Endodermal cell (in vitro differentiated cells): ENCODE results near the gene DEUP1. TPM values are rescaled to one million over a fixed set of nuclear protein-coding genes. Genes with fewer than 3 reads are reported as not detected.

Experiments used
- DNase-seq: peaks from one replicate; pipeline ENCODE4 v3.0.0-alpha.2; 2017
- H3K27ac ChIP-seq: 2 replicates; pipeline ENCODE4 v1.5.1; 2013; ENCODE audit warnings: mild to moderate bottlenecking, low read depth, low read length, moderate library complexity
- H3K27me3 ChIP-seq: 2 replicates; pipeline ENCODE4 v1.6.1; 2013; ENCODE audit warnings: mild to moderate bottlenecking, low read length, moderate library complexity; ENCODE audit not compliant: insufficient read depth, control insufficient read depth, poor library complexity, severe bottlenecking
- H3K36me3 ChIP-seq: 2 replicates; pipeline ENCODE4 v1.7.0; 2013; ENCODE audit warnings: mild to moderate bottlenecking, low read length, moderate library complexity; ENCODE audit not compliant: control insufficient read depth, insufficient read depth
- H3K4me1 ChIP-seq: one replicate; pipeline ENCODE4 v1.7.0; 2013; ENCODE audit warnings: low read length; ENCODE audit not compliant: control insufficient read depth, insufficient read depth
- H3K4me3 ChIP-seq: 2 replicates; pipeline ENCODE4 v1.5.1; 2013; ENCODE audit warnings: mild to moderate bottlenecking, low read length, moderate library complexity
- H3K9ac ChIP-seq: 2 replicates; pipeline ENCODE4 v1.6.1; 2013; ENCODE audit warnings: mild to moderate bottlenecking, low read length, moderate library complexity; ENCODE audit not compliant: poor library complexity, severe bottlenecking; ENCODE audit errors: extremely low read depth
- H3K9me3 ChIP-seq: 2 replicates; pipeline ENCODE4 v1.6.1; 2013; ENCODE audit warnings: mild to moderate bottlenecking, low read length, moderate library complexity; ENCODE audit not compliant: control insufficient read depth
- H3K27ac Mint-ChIP-seq: 2 replicates; pipeline ENCODE4 v1.8.0; 2020; ENCODE audit warnings: mixed read lengths
- H3K27me3 Mint-ChIP-seq: 2 replicates; pipeline ENCODE4 v1.8.0; 2021; ENCODE audit warnings: mild to moderate bottlenecking, mixed read lengths; ENCODE audit not compliant: insufficient read depth
- H3K36me3 Mint-ChIP-seq: 2 replicates; pipeline ENCODE4 v1.8.0; 2020; ENCODE audit warnings: low read depth, mixed read lengths
- H3K4me1 Mint-ChIP-seq: 2 replicates; pipeline ENCODE4 v1.8.0; 2020; ENCODE audit warnings: mixed read lengths
- H3K4me3 Mint-ChIP-seq: 2 replicates; pipeline ENCODE4 v1.8.0; 2020; ENCODE audit warnings: mild to moderate bottlenecking, moderate library complexity, mixed read lengths
- H3K9me3 Mint-ChIP-seq: 2 replicates; pipeline ENCODE4 v1.8.0; 2020; ENCODE audit warnings: mild to moderate bottlenecking, mixed read lengths
- WGBS, 2 experiments: methylation state at CpG; one replicate each; pipeline versions ENCODE4 v1.1.5 to v1.1.7; 2013; ENCODE audit warnings: missing lambda C conversion rate in 2 of 2, mixed read lengths in 1 of 2; ENCODE audit not compliant: insufficient coverage in 1 of 2, insufficient read length in 1 of 2; 5-methylcytosine and 5-hydroxymethylcytosine counted together
- total RNA-seq, 2 donors: library from RNA; stranded (reverse); fragmentation: NEBNext Ultra II Directional in 1 of 2; extraction: Animal tissue kit (Norgen Biotek cat#: 25700) in 1 of 2; gene quantifications; 2 replicates in 1 of 2; 3 replicates in 1 of 2; pipeline ENCODE4 v1.2.1, GENCODE V29; 2021
- TF ChIP-seq, protein P1 (sequence below): fragments of 200-600 bp; sonication (generic); conservative IDR thresholded peaks from 2 replicates; pipeline ENCODE4 v1.5.0; 2021; ENCODE audit warnings: antibody characterized with exemption, mild to moderate bottlenecking

The DEUP1 gene
- total RNA-seq, 2 donors from 2014 or later = 0.29 TPM; not detected in 1

DNA sequence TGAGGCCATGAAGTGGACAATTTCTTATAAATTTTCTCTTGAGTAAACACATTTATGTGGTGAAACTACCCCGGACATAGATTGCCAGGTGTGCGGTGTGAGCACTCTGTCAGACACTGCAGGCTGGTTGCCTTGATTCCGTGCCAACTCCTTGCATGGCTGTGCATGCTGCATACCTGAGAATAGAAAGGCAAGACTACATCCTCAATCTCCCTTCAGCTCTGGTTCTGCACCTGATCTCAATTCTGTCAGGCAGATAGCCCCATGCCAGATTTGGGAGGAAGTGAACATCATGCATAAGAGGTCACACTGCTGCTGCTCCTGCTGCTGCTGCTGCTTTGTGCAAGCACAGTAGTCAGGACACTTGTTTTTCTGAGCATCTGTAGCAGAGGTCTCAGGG is 42.5 kb upstream of the DEUP1 start:
- Histone ChIP-seq H3K27me3 (peaks cover 47% of the 10 kb centered on the region), H3K9ac (no peak overlapping the region), H3K36me3 (no peaks in the 10 kb centered on the region), H3K27ac (no peak overlapping the region), H3K9me3 (no peaks in the 10 kb centered on the region), H3K4me3 (no peak overlapping the region), H3K4me1 (peaks cover 12% of the 10 kb centered on the region)
- Mint-ChIP-seq H3K9me3 (no peaks in the 10 kb centered on the region), H3K36me3 (no peaks in the 10 kb centered on the region), H3K27ac (no peak overlapping the region), H3K4me1 (peaks cover 21% of the 10 kb centered on the region), H3K4me3 (no peak overlapping the region), H3K27me3 (peaks cover 33% of the 10 kb centered on the region)
- TF ChIP-seq, protein P1, sequence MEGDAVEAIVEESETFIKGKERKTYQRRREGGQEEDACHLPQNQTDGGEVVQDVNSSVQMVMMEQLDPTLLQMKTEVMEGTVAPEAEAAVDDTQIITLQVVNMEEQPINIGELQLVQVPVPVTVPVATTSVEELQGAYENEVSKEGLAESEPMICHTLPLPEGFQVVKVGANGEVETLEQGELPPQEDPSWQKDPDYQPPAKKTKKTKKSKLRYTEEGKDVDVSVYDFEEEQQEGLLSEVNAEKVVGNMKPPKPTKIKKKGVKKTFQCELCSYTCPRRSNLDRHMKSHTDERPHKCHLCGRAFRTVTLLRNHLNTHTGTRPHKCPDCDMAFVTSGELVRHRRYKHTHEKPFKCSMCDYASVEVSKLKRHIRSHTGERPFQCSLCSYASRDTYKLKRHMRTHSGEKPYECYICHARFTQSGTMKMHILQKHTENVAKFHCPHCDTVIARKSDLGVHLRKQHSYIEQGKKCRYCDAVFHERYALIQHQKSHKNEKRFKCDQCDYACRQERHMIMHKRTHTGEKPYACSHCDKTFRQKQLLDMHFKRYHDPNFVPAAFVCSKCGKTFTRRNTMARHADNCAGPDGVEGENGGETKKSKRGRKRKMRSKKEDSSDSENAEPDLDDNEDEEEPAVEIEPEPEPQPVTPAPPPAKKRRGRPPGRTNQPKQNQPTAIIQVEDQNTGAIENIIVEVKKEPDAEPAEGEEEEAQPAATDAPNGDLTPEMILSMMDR = no peak
- WGBS, 2 experiments = no CpG with 5 or more reads among the region's 3 CpGs
- no peak for DNase-seq

DNA sequence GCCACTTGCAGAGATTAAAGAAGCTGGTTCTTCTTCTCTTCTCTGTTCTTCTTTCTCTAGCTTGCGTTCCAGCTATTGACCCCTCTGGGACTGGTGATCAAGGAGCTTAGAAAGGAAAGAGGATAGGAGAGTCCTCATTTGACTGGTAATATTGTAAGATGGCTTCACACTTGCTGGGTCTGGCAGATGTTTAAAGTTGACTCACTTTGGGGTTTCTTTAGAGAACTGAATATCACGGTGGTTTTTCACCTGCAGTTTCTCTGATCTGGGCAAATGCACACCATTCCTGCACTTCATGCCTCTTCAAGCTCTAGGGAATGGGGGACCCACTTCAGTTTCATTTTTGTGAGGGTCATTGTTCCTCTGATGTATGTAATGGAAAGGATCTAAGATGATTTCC is 41.8 kb upstream of the DEUP1 start:
- no CpG with 5 or more reads among the region's 2 CpGs for WGBS, 2 experiments
- no peaks in the 10 kb centered on the region for H3K9me3 ChIP-seq
- DNase-seq = no peak
- no peak overlapping the region for H3K27ac Mint-ChIP-seq
- no peaks in the 10 kb centered on the region for H3K36me3 ChIP-seq
- peaks cover 12% of the 10 kb centered on the region for H3K4me1 ChIP-seq
- no peak overlapping the region for H3K4me3 Mint-ChIP-seq
- H3K27me3 ChIP-seq = peaks cover 52% of the 10 kb centered on the region
- TF ChIP-seq, protein P1 = no peak
- no peak overlapping the region for H3K4me3 ChIP-seq
- H3K36me3 Mint-ChIP-seq = no peaks in the 10 kb centered on the region
- H3K27ac ChIP-seq = no peak overlapping the region
- H3K4me1 Mint-ChIP-seq = peaks cover 21% of the 10 kb centered on the region
- peaks cover 36% of the 10 kb centered on the region for H3K27me3 Mint-ChIP-seq
- H3K9ac ChIP-seq = no peak overlapping the region
- H3K9me3 Mint-ChIP-seq = no peaks in the 10 kb centered on the region

DNA sequence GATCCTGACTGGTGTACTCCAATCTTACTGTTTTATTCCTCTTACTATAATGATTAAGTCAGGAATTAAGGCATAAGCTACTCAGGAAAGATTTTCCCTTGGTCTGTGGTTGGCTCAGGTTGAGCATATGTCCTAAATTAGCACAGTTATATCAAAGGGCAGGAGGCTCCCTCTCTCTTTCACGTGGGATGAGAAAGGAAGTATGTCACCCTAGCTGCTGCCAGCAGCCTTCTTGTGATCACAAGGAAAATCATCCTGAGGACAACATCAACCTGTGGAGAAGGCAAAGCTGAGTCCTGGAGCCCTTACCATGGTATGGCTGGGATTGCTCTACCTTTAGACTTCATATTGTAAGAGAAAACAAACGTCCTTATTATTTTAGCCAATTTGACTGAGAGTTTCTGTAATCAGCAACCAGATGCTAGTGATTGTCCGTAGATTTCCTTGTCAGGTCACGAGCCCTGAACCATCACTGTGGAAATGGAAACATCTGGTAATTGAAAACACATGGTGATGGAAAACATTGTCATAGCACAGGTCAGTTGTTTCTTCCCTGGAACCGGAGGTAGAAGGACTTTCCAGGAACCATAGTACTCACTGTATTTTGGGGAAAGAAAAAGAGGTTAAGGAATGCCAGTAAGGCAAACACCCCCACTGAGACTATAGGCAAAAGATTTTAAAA is 40.6 kb upstream of the DEUP1 start:
- Histone ChIP-seq H3K4me1 (peaks cover 12% of the 10 kb centered on the region), H3K4me3 (no peak overlapping the region), H3K27ac (no peak overlapping the region), H3K9me3 (no peaks in the 10 kb centered on the region), H3K36me3 (no peaks in the 10 kb centered on the region), H3K27me3 (peaks cover 53% of the 10 kb centered on the region), H3K9ac (no peak overlapping the region)
- no peak overlapping the region for H3K27ac Mint-ChIP-seq
- H3K27me3 Mint-ChIP-seq = peaks cover 39% of the 10 kb centered on the region
- H3K4me3 Mint-ChIP-seq = no peak overlapping the region
- H3K9me3 Mint-ChIP-seq = no peaks in the 10 kb centered on the region
- no peaks in the 10 kb centered on the region for H3K36me3 Mint-ChIP-seq
- TF ChIP-seq, protein P1 = no peak
- peaks cover 21% of the 10 kb centered on the region for H3K4me1 Mint-ChIP-seq
- no peak for DNase-seq
- WGBS, 2 experiments = 68 to 73% methylated on average over 4 to 5 of the region's 5 CpGs
